ENCODE measurements around the gene RUNX3.

The RUNX3 gene

GRCh38 chr1:24878045-24878444 lies 52.0 kb downstream of the RUNX3 start:
- DNase-seq: no peak

GRCh38 chr1:24875991-24876506 lies 54.0 kb downstream of the RUNX3 start:
- no peak for DNase-seq

GRCh38 chr1:24875257-24875656 lies 54.8 kb downstream of the RUNX3 start:
- DNase-seq: no peak

GRCh38 chr1:24874611-24875234 lies 55.4 kb downstream of the RUNX3 start:
- DNase-seq: no peak

- DNase-seq: no peak
Measured at GRCh38 chr1:24874056-24874455, 56.0 kb downstream of the RUNX3 start.

- DNase-seq: no peak
Measured at GRCh38 chr1:24873148-24873547, 56.9 kb downstream of the RUNX3 start.

- DNase-seq: no peak
Measured at GRCh38 chr1:24872061-24872850, 57.8 kb downstream of the RUNX3 start.

GRCh38 chr1:24871306-24871901 lies 58.7 kb downstream of the RUNX3 start:
- DNase-seq: no peak

GRCh38 chr1:24870551-24871195 lies 59.4 kb downstream of the RUNX3 start:
- no peak for DNase-seq

- DNase-seq: no peak
Measured at GRCh38 chr1:24868016-24868875, 61.8 kb downstream of the RUNX3 start.

- no peak for DNase-seq
Measured at GRCh38 chr1:24867084-24867870, 62.8 kb downstream of the RUNX3 start.

GRCh38 chr1:24866211-24867083 lies 63.6 kb downstream of the RUNX3 start:
- no peak for DNase-seq

- DNase-seq: no peak
Measured at GRCh38 chr1:24865587-24865986, 64.5 kb downstream of the RUNX3 start.

GRCh38 chr1:24865168-24865567 lies 64.9 kb downstream of the RUNX3 start:
- DNase-seq: no peak

GRCh38 chr1:24864370-24864777 lies 65.7 kb downstream of the RUNX3 start:
- no peak for DNase-seq

- no peak for DNase-seq
Measured at GRCh38 chr1:24862775-24863483, 67.1 kb downstream of the RUNX3 start.

GRCh38 chr1:24861821-24862727 lies 68.0 kb downstream of the RUNX3 start:
- no peak for DNase-seq

GRCh38 chr1:24860841-24861240 lies 69.2 kb downstream of the RUNX3 start:
- no peak for DNase-seq

Data from NCI-H1930 (cell line).